Naive thymus-derived CD4-positive, alpha-beta T cell (primary cell): Measurements from ENCODE around the gene INTS4. TPM values are rescaled to one million over a fixed set of nuclear protein-coding genes. Genes with fewer than 3 reads are reported as not detected.
"Not testable (repeated sequence)": the region's sequence is repeated elsewhere in the genome, so short reads cannot be mapped to it uniquely, and the experiment has no call there.

Experiments used
- ATAC-seq: fragments of 150-1000 bp; cut with Tn5 transposase; 2 replicates; pipeline ENCODE4 v1.10.0; 2021; ENCODE audit warnings: mild to moderate bottlenecking, moderate library complexity
- CTCF ChIA-PET: fragments of 350-600 bp; sonication (Branson Sonifier 250); formaldehyde crosslinking; loops from one replicate; lab custom pipeline; 2021; ENCODE audit warnings: antibody characterized with exemption; lab: Charles Lee
- POLR2A ChIA-PET: fragments of 350-600 bp; sonication (Branson Sonifier 250); formaldehyde crosslinking; loops from one replicate; lab custom pipeline; 2021; ENCODE audit warnings: antibody characterized with exemption, inconsistent platforms; lab: Charles Lee
- DNase-seq, 9 donors: peaks; one replicate each; pipeline versions ENCODE4 v3.0.0 to v3.0.0-alpha.2; 2020 to 2022; ENCODE audit warnings: mixed read lengths in 1 of 9
- H3K27ac ChIP-seq: one replicate; pipeline ENCODE4 v1.7.0; 2013; ENCODE audit warnings: mild to moderate bottlenecking, low read depth, low read length, moderate library complexity
- H3K27me3 ChIP-seq, 2 donors: one replicate each; pipeline ENCODE4 v1.7.0; 2013; ENCODE audit warnings: low read length in 2 of 2, mild to moderate bottlenecking in 2 of 2, moderate library complexity in 2 of 2; ENCODE audit not compliant: control insufficient read depth in 2 of 2, insufficient read depth in 2 of 2
- H3K36me3 ChIP-seq, 3 experiments: 1 replicate in 2 of 3; 2 replicates in 1 of 3; pipeline ENCODE4 v1.7.0; 2013; ENCODE audit warnings: low read length in 3 of 3, mild to moderate bottlenecking in 3 of 3, moderate library complexity in 1 of 3; ENCODE audit not compliant: insufficient read depth in 3 of 3, control insufficient read depth in 2 of 3
- H3K4me1 ChIP-seq, 2 donors: one replicate each; pipeline ENCODE4 v1.7.0; 2013; ENCODE audit warnings: low read length in 2 of 2, mild to moderate bottlenecking in 2 of 2, moderate library complexity in 1 of 2; ENCODE audit not compliant: control insufficient read depth in 2 of 2, insufficient read depth in 2 of 2
- H3K4me3 ChIP-seq: 2 replicates; pipeline ENCODE4 v1.7.0; 2013; ENCODE audit warnings: mild to moderate bottlenecking, low read length
- H3K9me3 ChIP-seq, 3 experiments: 1 replicate in 2 of 3; 2 replicates in 1 of 3; pipeline ENCODE4 v1.7.0; 2013; ENCODE audit warnings: low read length in 3 of 3; ENCODE audit not compliant: control insufficient read depth in 2 of 3
- H3K27ac Mint-ChIP-seq, 9 donors: one replicate each; pipeline ENCODE4 v1.8.0; 2020 to 2022; ENCODE audit warnings: mixed read lengths in 9 of 9, mild to moderate bottlenecking in 8 of 9, moderate library complexity in 5 of 9, inconsistent platforms in 2 of 9
- H3K27me3 Mint-ChIP-seq, 5 donors: one replicate each; pipeline ENCODE4 v1.8.0; 2021 to 2022; ENCODE audit warnings: mixed read lengths in 5 of 5, mild to moderate bottlenecking in 1 of 5
- H3K36me3 Mint-ChIP-seq, 5 donors: one replicate each; pipeline ENCODE4 v1.8.0; 2020 to 2022; ENCODE audit warnings: mixed read lengths in 5 of 5, mild to moderate bottlenecking in 3 of 5, inconsistent platforms in 1 of 5
- H3K4me1 Mint-ChIP-seq, 7 donors: one replicate each; pipeline ENCODE4 v1.8.0; 2020 to 2022; ENCODE audit warnings: mixed read lengths in 7 of 7, mild to moderate bottlenecking in 3 of 7, inconsistent platforms in 1 of 7
- H3K4me3 Mint-ChIP-seq, 10 donors: one replicate each; pipeline ENCODE4 v1.8.0; 2020 to 2022; ENCODE audit warnings: mild to moderate bottlenecking in 10 of 10, mixed read lengths in 10 of 10, moderate library complexity in 6 of 10, inconsistent platforms in 2 of 10
- H3K9me3 Mint-ChIP-seq, 11 donors: one replicate each; pipeline ENCODE4 v1.8.0; 2020 to 2022; ENCODE audit warnings: mixed read lengths in 11 of 11, mild to moderate bottlenecking in 4 of 11, inconsistent platforms in 1 of 11, moderate library complexity in 1 of 11
- intact Hi-C, 2 donors: fragments of 100-400 bp; cut with micrococcal nuclease; formaldehyde crosslinking; loops; one replicate each; pipeline ENCODE4 v1.15.1; 2023
- polyA plus RNA-seq, 2 donors: library from polyadenylated mRNA; unstranded; fragments of 300-500 nt; fragmentation: Illumina TruSeq; gene quantifications; one replicate each; pipeline ENCODE4 v1.2.3, GENCODE V29; 2021
- total RNA-seq, 6 experiments: library from RNA in 5 of 6; stranded (reverse) in 5 of 6; gene quantifications; 1 replicate in 5 of 6; 2 replicates in 1 of 6; pipeline ENCODE4 v1.2.3 and lab custom pipeline; 2021 to 2026

Gene INTS4
- total and polyA plus RNA-seq, 7 experiments from 2014 or later: 40.9 to 87.0 (median 61.6) TPM

- no peak overlapping the region for H3K27ac Mint-ChIP-seq
- peaks cover 0 to 8% (median 0%) of the 10 kb centered on the region in 5 donors for H3K27me3 Mint-ChIP-seq
- no peaks in the 10 kb centered on the region for H3K27me3 ChIP-seq
- H3K36me3 ChIP-seq: no peaks in the 10 kb centered on the region
- H3K4me3 Mint-ChIP-seq: no peak overlapping the region
- intact Hi-C loops: no loop called here
- DNase-seq (no peak), ATAC-seq (no peak)
- H3K36me3 Mint-ChIP-seq: no peaks in the 10 kb centered on the region
- H3K4me1 ChIP-seq: no peaks in the 10 kb centered on the region
- no peak overlapping the region for H3K27ac ChIP-seq
- ChIA-PET POLR2A (interaction anchor here (0.7 kb wide), 1 partner anchor 198 kb away, joined by 5 read pairs; no protein-coding TSS in a partner anchor), CTCF (no interaction called here)
- peaks cover 0 to 3% (median 0%) of the 10 kb centered on the region in 11 donors for H3K9me3 Mint-ChIP-seq
- H3K9me3 ChIP-seq: no peaks in the 10 kb centered on the region
- H3K4me3 ChIP-seq: no peak overlapping the region
- H3K4me1 Mint-ChIP-seq: peaks cover 0 to 1% (median 0%) of the 10 kb centered on the region in 7 donors
These were observed 38.6 kb upstream of the INTS4 start for GRCh38 chr11:78033040-78033439.

GRCh38 chr11:78032090-78032489, 37.6 kb upstream of the INTS4 start:
- H3K36me3 Mint-ChIP-seq: no peaks in the 10 kb centered on the region
- H3K27me3 Mint-ChIP-seq: peaks cover 0 to 8% (median 0%) of the 10 kb centered on the region in 5 donors
- H3K27ac Mint-ChIP-seq: no peak overlapping the region
- H3K4me1 ChIP-seq: no peaks in the 10 kb centered on the region
- intact Hi-C loops: no loop called here
- no peak for ATAC-seq
- no peaks in the 10 kb centered on the region for H3K36me3 ChIP-seq
- no peak for DNase-seq
- no peak overlapping the region for H3K4me3 ChIP-seq
- no peaks in the 10 kb centered on the region for H3K27me3 ChIP-seq
- H3K4me1 Mint-ChIP-seq: peaks cover 0 to 1% (median 0%) of the 10 kb centered on the region in 7 donors
- H3K9me3 ChIP-seq: no peaks in the 10 kb centered on the region
- CTCF ChIA-PET: no interaction called here
- H3K9me3 Mint-ChIP-seq: peaks cover 0 to 3% (median 0%) of the 10 kb centered on the region in 11 donors
- no peak overlapping the region for H3K4me3 Mint-ChIP-seq
- H3K27ac ChIP-seq: no peak overlapping the region
- POLR2A ChIA-PET: no interaction called here

GRCh38 chr11:78031629-78032028, 37.2 kb upstream of the INTS4 start:
- no peak overlapping the region for H3K27ac Mint-ChIP-seq
- POLR2A ChIA-PET: no interaction called here
- Histone ChIP-seq H3K4me1 (no peaks in the 10 kb centered on the region), H3K36me3 (no peaks in the 10 kb centered on the region), H3K9me3 (no peaks in the 10 kb centered on the region), H3K4me3 (no peak overlapping the region), H3K27me3 (no peaks in the 10 kb centered on the region), H3K27ac (no peak overlapping the region)
- intact Hi-C loops: no loop called here
- H3K36me3 Mint-ChIP-seq: no peaks in the 10 kb centered on the region
- no peak for DNase-seq
- peaks cover 0 to 8% (median 0%) of the 10 kb centered on the region in 5 donors for H3K27me3 Mint-ChIP-seq
- H3K4me3 Mint-ChIP-seq: no peak overlapping the region
- H3K9me3 Mint-ChIP-seq: peaks cover 0 to 3% (median 0%) of the 10 kb centered on the region in 11 donors
- ATAC-seq: no peak
- CTCF ChIA-PET: interaction anchor here (0.7 kb wide), 1 partner anchor 544 kb away, joined by 6 read pairs; no protein-coding TSS in a partner anchor
- H3K4me1 Mint-ChIP-seq: peaks cover 0 to 1% (median 0%) of the 10 kb centered on the region in 7 donors

- DNase-seq: no peak
- H3K4me1 ChIP-seq: no peaks in the 10 kb centered on the region
- Mint-ChIP-seq H3K27ac (no peak overlapping the region), H3K27me3 (peaks cover 0 to 8% (median 0%) of the 10 kb centered on the region in 5 donors), H3K36me3 (no peaks in the 10 kb centered on the region), H3K4me3 (no peak overlapping the region), H3K4me1 (peaks cover 0 to 1% (median 0%) of the 10 kb centered on the region in 7 donors), H3K9me3 (peaks cover 0 to 3% (median 0%) of the 10 kb centered on the region in 11 donors)
- no peaks in the 10 kb centered on the region for H3K9me3 ChIP-seq
- H3K27me3 ChIP-seq: no peaks in the 10 kb centered on the region
- ChIA-PET POLR2A (no interaction called here), CTCF (interaction anchor here (0.7 kb wide), 1 partner anchor 545 kb away, joined by 6 read pairs; no protein-coding TSS in a partner anchor)
- H3K4me3 ChIP-seq: no peak overlapping the region
- intact Hi-C loops: no loop called here
- no peaks in the 10 kb centered on the region for H3K36me3 ChIP-seq
- no peak for ATAC-seq
- H3K27ac ChIP-seq: no peak overlapping the region
These were observed 36.2 kb upstream of the INTS4 start for GRCh38 chr11:78030429-78031325.

- H3K9me3 Mint-ChIP-seq, H3K36me3 ChIP-seq, H3K4me1 ChIP-seq, H3K9me3 ChIP-seq, H3K27ac Mint-ChIP-seq, ATAC-seq, H3K4me1 Mint-ChIP-seq, H3K27me3 ChIP-seq, H3K27ac ChIP-seq, H3K27me3 Mint-ChIP-seq, intact Hi-C loops, H3K4me3 ChIP-seq, DNase-seq, H3K4me3 Mint-ChIP-seq, H3K36me3 Mint-ChIP-seq: not testable (repeated sequence)
- ChIA-PET POLR2A (interaction anchor here (0.5 kb wide), 1 partner anchor 10 kb away, joined by 3 read pairs; no protein-coding TSS in a partner anchor), CTCF (interaction anchor here (0.8 kb wide), 1 partner anchor 839 kb away, joined by 3 read pairs; no protein-coding TSS in a partner anchor)
These were observed 34.0 kb upstream of the INTS4 start for GRCh38 chr11:78028423-78028822.

GRCh38 chr11:78027759-78028158, 33.3 kb upstream of the INTS4 start:
- Histone ChIP-seq H3K27ac (no peak overlapping the region), H3K4me3 (no peak overlapping the region), H3K9me3 (no peaks in the 10 kb centered on the region), H3K27me3 (no peaks in the 10 kb centered on the region), H3K4me1 (no peaks in the 10 kb centered on the region), H3K36me3 (no peaks in the 10 kb centered on the region)
- H3K27me3 Mint-ChIP-seq: peaks cover 3 to 13% (median 8%) of the 10 kb centered on the region in 5 donors
- ATAC-seq: no peak
- H3K27ac Mint-ChIP-seq: no peak overlapping the region
- no peak overlapping the region for H3K4me3 Mint-ChIP-seq
- peaks cover 0 to 3% (median 0%) of the 10 kb centered on the region in 7 donors for H3K4me1 Mint-ChIP-seq
- H3K36me3 Mint-ChIP-seq: no peaks in the 10 kb centered on the region
- DNase-seq: no peak
- intact Hi-C loops: no loop called here
- no peaks in the 10 kb centered on the region for H3K9me3 Mint-ChIP-seq
- ChIA-PET POLR2A (interaction anchor here (0.5 kb wide), 1 partner anchor 9 kb away, joined by 3 read pairs; no protein-coding TSS in a partner anchor), CTCF (no interaction called here)
